Fibroblast of the aortic adventitia (primary cell): Measurements from ENCODE around the gene SRPK1. TPM values are rescaled to one million over a fixed set of nuclear protein-coding genes. Genes with fewer than 3 reads are reported as not detected.

Experiments
- DNase-seq: peaks from one replicate; pipeline ENCODE4 v3.0.0-alpha.2; 2010; ENCODE audit warnings: low read depth
- H3K4me3 ChIP-seq: 2 replicates; pipeline ENCODE4 v1.5.1; 2011; ENCODE audit warnings: low read depth, mild to moderate bottlenecking, control low read depth, low read length, moderate library complexity
- total RNA-seq: library from RNA; depleted of rRNA; stranded (reverse); fragments of >200 nt; gene quantifications from 2 replicates; pipeline ENCODE4 v1.2.3, GENCODE V29; 2012; ENCODE audit warnings: low replicate concordance
- TF ChIP-seq, protein P1 (sequence below): IDR thresholded peaks from 2 replicates; pipeline ENCODE4 v1.5.1; 2011; ENCODE audit warnings: mild to moderate bottlenecking, low read length, control low read depth, inconsistent platforms; ENCODE audit not compliant: insufficient read depth

Gene SRPK1
- total RNA-seq, 1 donor = 86.9 TPM

DNA sequence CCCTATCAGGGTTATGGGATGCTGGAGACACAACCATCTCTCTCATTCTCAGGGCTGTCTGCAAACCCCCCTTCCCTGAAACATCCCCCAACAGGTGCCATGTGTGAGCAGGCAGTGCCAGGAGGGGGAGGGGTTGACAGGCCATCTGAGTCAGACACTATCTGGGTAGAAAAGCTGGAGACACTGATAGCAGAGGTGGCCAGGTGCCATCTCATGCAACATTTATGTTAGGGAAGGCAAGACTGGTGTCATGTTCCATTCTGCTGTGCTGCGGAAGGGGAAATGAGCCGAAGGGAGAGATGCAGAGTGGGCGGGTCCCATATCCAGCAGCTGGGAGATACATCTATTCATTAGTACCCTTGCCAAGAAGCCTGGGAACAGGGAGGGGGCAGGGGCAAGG is 112.2 kb downstream of the SRPK1 start:
- H3K4me3 ChIP-seq = no peak overlapping the region
- TF ChIP-seq, protein P1, sequence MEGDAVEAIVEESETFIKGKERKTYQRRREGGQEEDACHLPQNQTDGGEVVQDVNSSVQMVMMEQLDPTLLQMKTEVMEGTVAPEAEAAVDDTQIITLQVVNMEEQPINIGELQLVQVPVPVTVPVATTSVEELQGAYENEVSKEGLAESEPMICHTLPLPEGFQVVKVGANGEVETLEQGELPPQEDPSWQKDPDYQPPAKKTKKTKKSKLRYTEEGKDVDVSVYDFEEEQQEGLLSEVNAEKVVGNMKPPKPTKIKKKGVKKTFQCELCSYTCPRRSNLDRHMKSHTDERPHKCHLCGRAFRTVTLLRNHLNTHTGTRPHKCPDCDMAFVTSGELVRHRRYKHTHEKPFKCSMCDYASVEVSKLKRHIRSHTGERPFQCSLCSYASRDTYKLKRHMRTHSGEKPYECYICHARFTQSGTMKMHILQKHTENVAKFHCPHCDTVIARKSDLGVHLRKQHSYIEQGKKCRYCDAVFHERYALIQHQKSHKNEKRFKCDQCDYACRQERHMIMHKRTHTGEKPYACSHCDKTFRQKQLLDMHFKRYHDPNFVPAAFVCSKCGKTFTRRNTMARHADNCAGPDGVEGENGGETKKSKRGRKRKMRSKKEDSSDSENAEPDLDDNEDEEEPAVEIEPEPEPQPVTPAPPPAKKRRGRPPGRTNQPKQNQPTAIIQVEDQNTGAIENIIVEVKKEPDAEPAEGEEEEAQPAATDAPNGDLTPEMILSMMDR = no peak
- DNase-seq = peak; percentile 13

DNA sequence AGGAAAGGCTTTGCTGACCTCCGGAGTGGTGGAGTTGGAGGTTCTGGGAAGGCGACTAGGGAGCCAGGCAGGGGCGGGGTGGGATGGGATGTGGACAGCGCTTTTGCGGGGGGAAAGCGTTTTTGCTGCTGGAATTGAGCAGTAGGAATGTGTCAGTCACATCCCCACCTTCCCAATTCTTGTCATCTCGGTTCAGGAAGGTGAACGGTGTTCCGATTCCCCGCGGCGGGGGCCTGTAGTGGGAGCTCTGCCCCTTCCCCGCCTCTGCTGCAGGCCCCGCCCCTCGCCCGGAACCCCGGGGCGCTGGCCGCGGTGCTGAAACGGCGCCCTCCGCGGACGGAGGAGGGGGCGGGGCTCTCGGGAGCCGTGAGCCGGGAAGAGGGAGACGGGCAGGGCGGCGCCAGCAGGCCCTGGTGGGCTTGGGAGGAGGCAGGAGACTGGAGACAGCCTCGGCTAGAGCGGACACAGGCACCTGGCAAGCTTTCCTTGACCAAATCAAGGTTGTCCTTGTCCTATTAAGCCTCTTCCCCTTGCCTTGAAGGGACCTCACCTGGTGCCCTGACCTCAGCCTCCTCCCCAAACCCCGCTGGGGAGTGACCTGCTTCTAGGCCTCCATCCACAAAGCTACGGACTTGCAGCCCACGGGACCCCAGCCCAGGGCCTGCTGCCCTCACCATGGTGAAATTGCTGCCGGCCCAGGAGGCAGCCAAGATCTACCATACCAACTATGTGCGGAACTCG is 115.7 kb downstream of the SRPK1 start, which contains the start of gene LHFPL5:
LHFPL5 (plus strand) TSS at position 357 of the 741 bp plus-strand sequence; CDS start at position 676, 319 bp downstream.
- peak within 1 kb of the TSS; percentile 45 for H3K4me3 ChIP-seq
- DNase-seq = no peak
- TF ChIP-seq, protein P1 = no peak

DNA sequence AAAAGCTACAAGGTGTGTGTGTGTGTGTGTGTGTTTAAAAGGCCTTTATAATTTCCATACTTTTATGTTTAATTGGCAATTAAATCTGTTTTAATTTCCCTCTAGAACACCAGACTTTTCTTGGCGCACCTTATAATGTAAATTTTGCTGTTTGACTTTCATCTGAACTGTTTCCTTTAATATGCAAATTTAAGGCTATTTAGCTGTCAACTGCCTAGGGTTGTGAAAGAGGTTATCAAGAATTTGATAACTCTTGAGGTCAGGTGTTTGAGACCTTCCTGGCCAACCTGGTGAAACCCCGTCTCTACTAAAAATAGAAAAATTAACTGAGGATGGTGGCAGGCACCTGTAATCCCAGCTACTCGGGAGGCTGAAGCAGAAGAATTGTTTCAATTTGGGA is 119.8 kb downstream of the SRPK1 start:
- H3K4me3 ChIP-seq = no peak overlapping the region
- DNase-seq = no peak
- TF ChIP-seq, protein P1 = no peak

DNA sequence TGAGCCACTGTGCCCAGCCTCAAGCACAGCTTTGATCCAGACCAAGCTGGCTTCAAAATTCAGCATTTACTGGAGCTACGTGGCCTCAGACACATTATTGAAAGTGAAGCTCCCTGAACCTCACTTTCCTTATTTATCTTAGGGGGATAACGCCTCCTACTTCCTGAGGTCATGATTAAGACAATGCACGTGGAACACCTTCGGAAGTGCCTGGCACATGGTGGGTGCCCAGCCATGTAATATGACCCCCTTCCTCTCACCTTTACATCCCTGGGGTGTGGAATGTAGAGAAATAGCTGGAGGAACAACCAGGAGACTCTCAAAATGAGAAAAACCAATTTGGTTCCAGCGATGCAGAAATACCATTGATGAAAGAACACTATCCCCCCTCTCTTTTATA is 122.2 kb downstream of the SRPK1 start:
- no peak for DNase-seq
- TF ChIP-seq, protein P1 = no peak
- no peak overlapping the region for H3K4me3 ChIP-seq

DNA sequence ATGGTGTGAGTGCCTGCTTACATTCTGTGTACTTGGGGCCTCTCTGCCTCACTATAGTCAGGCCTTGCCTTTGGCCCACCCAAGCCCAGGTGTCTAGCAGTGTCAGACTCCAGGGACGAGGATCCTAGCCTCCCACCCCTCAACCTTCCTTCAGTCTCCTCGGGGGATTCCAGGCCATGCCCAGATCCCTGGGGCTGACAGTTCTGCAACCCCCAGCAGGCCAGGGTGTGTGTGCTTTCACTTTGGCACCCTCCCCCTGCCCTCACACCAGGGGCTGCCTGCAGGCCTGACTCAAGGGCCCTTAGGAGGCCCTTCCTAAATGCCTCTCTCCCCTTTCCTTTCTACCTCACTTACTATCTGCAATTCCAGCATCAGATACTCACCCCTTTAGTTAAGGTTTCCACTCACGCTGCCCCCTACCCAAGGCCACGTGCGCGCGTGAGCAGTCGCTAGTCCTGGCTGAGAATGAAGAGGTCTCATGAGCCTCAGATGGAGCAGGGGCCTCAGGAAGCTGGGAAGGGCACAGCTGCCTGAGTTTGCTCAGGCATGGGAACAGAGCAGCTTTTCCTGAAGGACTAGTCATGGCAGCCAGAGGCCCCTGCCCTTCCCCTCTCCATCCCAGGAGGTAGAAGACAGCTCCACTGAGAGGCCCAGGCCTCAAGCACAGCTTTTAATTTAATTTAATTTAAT is 122.9 kb downstream of the SRPK1 start:
- TF ChIP-seq, protein P1 = no peak
- DNase-seq = no peak
- no peak overlapping the region for H3K4me3 ChIP-seq

DNA sequence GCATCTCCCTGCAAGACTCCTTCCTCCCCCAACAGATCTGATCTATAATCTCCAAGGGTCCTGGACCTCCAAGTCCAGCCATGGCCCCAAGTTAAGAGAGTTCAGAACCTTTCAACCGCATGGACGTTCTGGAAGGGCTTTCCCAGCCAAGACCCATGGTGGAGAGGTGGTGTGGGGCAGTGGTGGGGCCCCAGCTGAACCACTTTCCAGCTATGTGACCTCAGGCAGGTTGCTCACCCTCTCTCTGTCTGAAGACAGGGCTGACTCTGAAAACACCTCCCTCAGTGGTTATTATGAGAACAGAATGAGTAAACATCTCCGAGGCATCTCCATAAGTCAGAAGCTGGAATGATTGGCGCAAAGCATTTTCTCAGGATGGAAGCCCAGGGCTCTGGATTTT is 124.7 kb downstream of the SRPK1 start:
- TF ChIP-seq, protein P1 = no peak
- H3K4me3 ChIP-seq = no peak overlapping the region
- DNase-seq = no peak
